Tibial artery (tissue), 4 donors: ENCODE measurements around the gene ITSN1.

Experiments used
- DNase-seq, 2 donors: peaks; one replicate each; pipeline ENCODE4 v3.0.0-alpha.2; 2019
- H3K27ac ChIP-seq, 2 donors: fragments of 200-600 bp; sonication (generic) in 1 of 2; 1 replicate in 1 of 2; 2 replicates in 1 of 2; pipeline ENCODE4 v1.5.1; 2018 to 2019; ENCODE audit warnings: mild to moderate bottlenecking in 1 of 2
- H3K27me3 ChIP-seq, 2 donors: fragments of 200-600 bp; sonication (generic) in 1 of 2; one replicate each; pipeline versions ENCODE4 v1.5.1 to v1.6.0; 2016 to 2019
- H3K36me3 ChIP-seq, 3 donors: fragments of 200-600 bp; sonication (generic) in 2 of 3; one replicate each; pipeline ENCODE4 v1.5.1; 2016 to 2019; ENCODE audit warnings: mild to moderate bottlenecking in 2 of 3
- H3K4me1 ChIP-seq, 4 donors: fragments of 200-600 bp; sonication (generic) in 2 of 4; 1 replicate in 3 of 4; 2 replicates in 1 of 4; pipeline ENCODE4 v1.5.1; 2016 to 2019
- H3K4me3 ChIP-seq, 2 donors: fragments of 200-600 bp; sonication (generic) in 1 of 2; 1 replicate in 1 of 2; 2 replicates in 1 of 2; pipeline ENCODE4 v1.5.1; 2018 to 2019; ENCODE audit warnings: mild to moderate bottlenecking in 2 of 2
- H3K9me3 ChIP-seq, 3 donors: fragments of 200-600 bp; sonication (generic) in 1 of 3; one replicate each; pipeline ENCODE4 v1.5.1; 2016 to 2019
- intact Hi-C: fragments of 100-400 bp; cut with DNase I; formaldehyde crosslinking; loops from one replicate; pipeline ENCODE4 v1.15.0; 2023; ENCODE audit warnings: low total_unique reads
- TF ChIP-seq, protein P1 (sequence below), 2 experiments: fragments of 200-600 bp in 1 of 2; fragments of 450-650 bp in 1 of 2; IDR thresholded peaks; one replicate each; pipeline ENCODE4 v1.5.1; 2017 to 2019; ENCODE audit warnings: antibody characterized with exemption in 2 of 2, mild to moderate bottlenecking in 1 of 2, moderate library complexity in 1 of 2

Gene ITSN1

DNA sequence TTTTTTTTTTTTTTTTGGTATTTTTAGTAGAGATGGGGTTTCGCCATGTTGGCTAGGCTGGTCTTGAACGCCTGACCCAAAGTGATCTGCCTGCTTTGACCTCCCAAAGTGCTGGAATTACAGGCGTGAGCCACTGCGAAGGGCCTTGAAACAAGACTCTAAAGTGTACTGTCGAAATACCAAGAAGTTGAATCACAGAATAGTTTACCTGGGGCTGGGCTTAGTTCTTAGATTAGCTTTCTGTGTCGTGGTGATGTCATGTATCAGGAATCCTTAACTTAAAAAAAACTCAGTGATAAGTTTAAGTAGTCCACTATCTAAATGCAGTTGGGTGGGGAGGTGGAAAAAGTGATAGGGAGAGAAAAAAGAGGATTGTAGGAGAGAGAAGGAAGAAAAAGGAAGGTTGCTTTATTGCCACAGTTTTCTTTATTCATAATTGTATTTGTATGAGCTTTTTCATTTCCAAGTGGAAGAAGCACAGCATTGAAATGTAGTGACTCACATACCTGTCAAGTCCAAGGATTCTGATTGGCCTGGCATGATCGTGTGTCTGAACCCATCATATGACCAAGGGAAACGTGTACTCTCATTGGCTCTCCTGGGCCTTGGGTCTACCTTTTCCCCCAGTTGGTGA is 13.4 kb downstream of the ITSN1 start:
- no peak overlapping the region for H3K4me3 ChIP-seq
- TF ChIP-seq, protein P1, sequence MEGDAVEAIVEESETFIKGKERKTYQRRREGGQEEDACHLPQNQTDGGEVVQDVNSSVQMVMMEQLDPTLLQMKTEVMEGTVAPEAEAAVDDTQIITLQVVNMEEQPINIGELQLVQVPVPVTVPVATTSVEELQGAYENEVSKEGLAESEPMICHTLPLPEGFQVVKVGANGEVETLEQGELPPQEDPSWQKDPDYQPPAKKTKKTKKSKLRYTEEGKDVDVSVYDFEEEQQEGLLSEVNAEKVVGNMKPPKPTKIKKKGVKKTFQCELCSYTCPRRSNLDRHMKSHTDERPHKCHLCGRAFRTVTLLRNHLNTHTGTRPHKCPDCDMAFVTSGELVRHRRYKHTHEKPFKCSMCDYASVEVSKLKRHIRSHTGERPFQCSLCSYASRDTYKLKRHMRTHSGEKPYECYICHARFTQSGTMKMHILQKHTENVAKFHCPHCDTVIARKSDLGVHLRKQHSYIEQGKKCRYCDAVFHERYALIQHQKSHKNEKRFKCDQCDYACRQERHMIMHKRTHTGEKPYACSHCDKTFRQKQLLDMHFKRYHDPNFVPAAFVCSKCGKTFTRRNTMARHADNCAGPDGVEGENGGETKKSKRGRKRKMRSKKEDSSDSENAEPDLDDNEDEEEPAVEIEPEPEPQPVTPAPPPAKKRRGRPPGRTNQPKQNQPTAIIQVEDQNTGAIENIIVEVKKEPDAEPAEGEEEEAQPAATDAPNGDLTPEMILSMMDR (IDR thresholded peaks at IDR 0.05), result no peak
- H3K27ac ChIP-seq, result no peak overlapping the region
- DNase-seq, result no peak
- peaks cover 0 to 53% (median 25%) of the 10 kb centered on the region in 4 donors for H3K4me1 ChIP-seq
- no peaks in the 10 kb centered on the region for H3K36me3 ChIP-seq
- intact Hi-C loops, result no loop called here
- H3K9me3 ChIP-seq, result no peaks in the 10 kb centered on the region
- no peaks in the 10 kb centered on the region for H3K27me3 ChIP-seq

DNA sequence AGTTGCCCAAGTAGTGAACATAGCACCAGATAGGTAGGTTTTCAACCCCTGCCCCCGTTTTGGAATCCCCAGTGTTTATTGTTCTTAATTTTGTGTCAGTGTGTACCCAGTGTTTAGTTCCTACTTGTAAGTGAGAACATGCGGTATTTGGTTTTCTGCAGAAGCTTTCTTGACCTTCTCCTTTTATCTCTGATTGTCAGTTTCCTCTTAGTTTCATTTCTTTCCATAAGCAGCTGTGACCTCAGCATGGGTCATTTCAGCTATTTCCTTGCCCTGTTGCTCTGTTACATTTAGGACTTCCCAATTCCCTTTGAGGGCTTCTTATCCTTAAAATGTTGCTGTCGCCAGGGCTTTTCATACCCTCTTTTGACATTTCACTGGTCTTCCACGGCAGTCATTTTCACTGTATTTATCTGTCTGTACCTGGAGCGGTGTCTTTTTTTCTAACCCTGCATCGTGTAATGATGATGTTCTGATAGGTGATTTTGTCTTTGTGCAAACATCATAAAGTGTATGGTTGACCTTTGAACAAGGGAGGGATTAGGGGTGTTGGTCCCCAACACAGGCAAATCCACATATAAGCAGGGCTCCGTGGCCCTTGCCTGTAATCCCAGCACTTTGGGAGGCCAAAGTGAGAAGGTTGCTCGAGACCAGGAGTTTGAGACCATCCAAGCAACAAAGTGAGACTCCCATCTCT is 15.0 kb downstream of the ITSN1 start:
- no peak overlapping the region for H3K4me3 ChIP-seq

DNA sequence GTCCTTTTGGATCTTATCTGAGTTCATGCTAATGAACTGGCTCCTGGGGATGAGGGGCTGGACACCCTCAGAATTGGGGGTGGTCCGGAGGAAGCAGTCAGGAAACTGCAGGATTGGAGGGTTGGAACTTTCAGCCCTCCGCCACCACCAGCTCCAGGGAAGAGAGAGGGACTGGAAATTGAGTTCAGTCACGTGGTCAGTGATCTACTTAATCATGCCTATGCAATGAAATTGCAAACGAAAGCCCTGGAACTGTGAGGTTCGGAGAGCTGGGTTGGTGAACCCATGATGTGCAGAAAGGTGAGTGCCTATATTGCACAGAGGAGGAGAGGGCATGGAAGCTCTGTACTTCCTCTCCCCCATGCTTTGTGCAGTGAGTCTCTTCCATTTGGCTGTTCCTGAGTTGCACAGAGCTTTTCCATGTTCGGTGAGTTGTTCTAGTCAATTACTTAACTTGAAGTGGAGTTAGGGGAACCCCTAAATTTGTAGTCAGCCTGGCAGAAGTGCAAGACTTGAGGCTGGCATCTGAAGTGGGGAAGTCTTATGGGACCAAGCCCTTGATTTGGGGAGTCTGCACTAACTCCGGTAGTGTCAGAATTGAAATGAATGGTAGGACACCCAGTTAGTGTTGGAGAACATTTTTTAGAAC is 16.7 kb downstream of the ITSN1 start:
- Histone ChIP-seq H3K4me1 (peaks cover 0 to 51% (median 22%) of the 10 kb centered on the region in 4 donors), H3K27ac (no peak overlapping the region), H3K4me3 (no peak overlapping the region), H3K27me3 (no peaks in the 10 kb centered on the region), H3K9me3 (no peaks in the 10 kb centered on the region), H3K36me3 (no peaks in the 10 kb centered on the region)
- intact Hi-C loops, result no loop called here
- DNase-seq, result no peak
- TF ChIP-seq, protein P1 (IDR thresholded peaks at IDR 0.05), result no peak

More for the DNA sequence above, 15.0 kb downstream of the ITSN1 start:
- no peaks in the 10 kb centered on the region for H3K27me3 ChIP-seq
- H3K4me1 ChIP-seq, result peaks cover 0 to 51% (median 22%) of the 10 kb centered on the region in 4 donors
- no peak for DNase-seq
- intact Hi-C loops, result no loop called here
- no peaks in the 10 kb centered on the region for H3K36me3 ChIP-seq
- TF ChIP-seq, protein P1 (IDR thresholded peaks at IDR 0.05), result no peak
- H3K9me3 ChIP-seq, result no peaks in the 10 kb centered on the region
- no peak overlapping the region for H3K27ac ChIP-seq

DNA sequence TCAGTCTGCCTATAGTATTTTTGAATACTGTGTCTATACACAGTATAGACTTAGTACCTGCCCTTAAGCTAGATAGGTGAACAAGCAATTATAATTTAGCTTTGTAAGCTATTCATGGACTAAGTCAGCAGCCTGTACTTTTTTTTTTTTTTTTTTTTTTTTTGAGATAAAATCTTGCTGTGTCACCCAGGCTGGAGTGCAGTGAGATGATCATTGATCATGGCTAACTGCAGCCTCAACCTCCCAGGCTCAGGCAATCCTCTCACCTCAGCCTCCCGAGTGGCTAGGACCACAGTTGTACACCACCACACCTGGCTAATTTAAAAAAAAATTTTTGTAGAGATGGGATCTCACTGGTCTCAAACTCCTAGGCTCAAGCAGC is 17.3 kb downstream of the ITSN1 start:
- peaks cover 0 to 51% (median 22%) of the 10 kb centered on the region in 4 donors for H3K4me1 ChIP-seq
- intact Hi-C loops, result no loop called here

DNA sequence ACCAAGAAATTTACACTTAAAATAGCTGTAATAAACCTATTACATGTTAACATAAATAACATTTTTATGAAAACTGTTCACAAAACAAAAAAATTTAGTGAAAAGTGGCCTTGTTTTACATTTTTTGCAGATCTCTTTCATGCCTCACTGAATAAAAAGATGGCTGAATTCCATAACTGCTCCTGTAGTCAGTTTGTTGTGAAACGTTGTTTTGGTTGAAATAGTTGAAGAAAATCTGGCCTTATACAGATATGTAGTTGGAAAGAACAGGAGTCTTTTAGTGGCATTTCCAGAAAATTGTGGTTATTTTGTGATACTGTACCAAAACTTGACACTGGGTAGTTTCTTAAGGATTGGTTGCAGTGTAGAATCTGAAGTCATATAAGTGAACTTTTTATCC is 18.1 kb downstream of the ITSN1 start:
- Histone ChIP-seq H3K27ac (peak overlapping the region in 1 of 2 donors; percentile 63), H3K4me3 (no peak overlapping the region), H3K9me3 (no peaks in the 10 kb centered on the region), H3K4me1 (peaks cover 0 to 48% (median 20%) of the 10 kb centered on the region in 4 donors), H3K36me3 (no peaks in the 10 kb centered on the region), H3K27me3 (no peaks in the 10 kb centered on the region)
- TF ChIP-seq, protein P1 (IDR thresholded peaks at IDR 0.05), result no peak
- intact Hi-C loops, result no loop called here
- no peak for DNase-seq

More for the DNA sequence above, 17.3 kb downstream of the ITSN1 start:
- no peak overlapping the region for H3K4me3 ChIP-seq
- no peaks in the 10 kb centered on the region for H3K9me3 ChIP-seq
- TF ChIP-seq, protein P1 (IDR thresholded peaks at IDR 0.05), result no peak
- no peaks in the 10 kb centered on the region for H3K36me3 ChIP-seq
- no peaks in the 10 kb centered on the region for H3K27me3 ChIP-seq
- H3K27ac ChIP-seq, result peak overlapping the region in 1 of 2 donors; percentile 63
- DNase-seq, result no peak
